Effector memory CD4-positive, alpha-beta T cell (primary cell): ENCODE results near the gene ACSM2A.
"Not testable (repeated sequence)": the region's sequence is repeated elsewhere in the genome, so short reads cannot be mapped to it uniquely, and the experiment has no call there.

Experiments used
- DNase-seq, 3 donors: peaks; one replicate each; pipeline ENCODE4 v3.0.0-alpha.2; 2020
- H3K27ac ChIP-seq: 2 replicates; pipeline ENCODE4 v1.7.0; 2013; ENCODE audit warnings: mild to moderate bottlenecking, low read length, moderate library complexity; ENCODE audit not compliant: insufficient read depth, poor library complexity, severe bottlenecking
- H3K27me3 ChIP-seq: replicated peaks from 2 replicates; pipeline ENCODE4 v1.7.0; 2013; ENCODE audit warnings: mild to moderate bottlenecking, low read length; ENCODE audit not compliant: insufficient read depth, control insufficient read depth, poor library complexity, severe bottlenecking
- H3K36me3 ChIP-seq: 2 replicates; pipeline ENCODE4 v1.7.0; 2013; ENCODE audit warnings: mild to moderate bottlenecking, low read length, moderate library complexity; ENCODE audit not compliant: control insufficient read depth, insufficient read depth
- H3K4me1 ChIP-seq: 2 replicates; pipeline ENCODE4 v1.7.0; 2013; ENCODE audit warnings: low read length, mild to moderate bottlenecking; ENCODE audit not compliant: control insufficient read depth, insufficient read depth, poor library complexity, severe bottlenecking
- H3K4me3 ChIP-seq: 2 replicates; pipeline ENCODE4 v1.7.0; 2013; ENCODE audit warnings: low read length, low read depth, mild to moderate bottlenecking; ENCODE audit not compliant: insufficient read depth, poor library complexity, severe bottlenecking
- H3K9me3 ChIP-seq: 2 replicates; pipeline ENCODE4 v1.7.0; 2013; ENCODE audit warnings: mild to moderate bottlenecking, low read length, moderate library complexity; ENCODE audit not compliant: control insufficient read depth

The ACSM2A gene

DNA sequence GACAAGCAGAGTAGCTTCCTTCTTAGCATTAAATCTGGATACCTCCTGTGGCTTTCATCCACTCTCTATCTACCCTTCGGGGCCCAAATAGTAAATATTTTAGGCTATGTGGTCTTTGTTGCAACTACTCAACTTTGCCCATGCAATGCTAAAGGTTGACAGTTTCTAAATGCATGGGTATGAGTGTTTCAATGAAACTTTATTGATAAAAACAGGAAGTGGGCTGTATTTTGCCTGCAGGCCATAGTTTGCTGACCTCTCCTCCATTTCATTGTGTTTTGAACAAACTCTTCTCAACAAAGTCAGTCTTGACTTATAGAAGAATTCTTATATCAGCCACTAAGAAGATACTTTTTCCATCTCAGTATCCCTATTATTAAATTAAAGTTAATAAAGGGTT is 34.1 kb downstream of the ACSM2A start:
- Histone ChIP-seq H3K36me3 (no peaks in the 10 kb centered on the region), H3K4me1 (no peaks in the 10 kb centered on the region), H3K27me3 (no peaks in the 10 kb centered on the region), H3K9me3 (no peaks in the 10 kb centered on the region), H3K27ac (no peak overlapping the region), H3K4me3 (no peak overlapping the region)
- no peak for DNase-seq

DNA sequence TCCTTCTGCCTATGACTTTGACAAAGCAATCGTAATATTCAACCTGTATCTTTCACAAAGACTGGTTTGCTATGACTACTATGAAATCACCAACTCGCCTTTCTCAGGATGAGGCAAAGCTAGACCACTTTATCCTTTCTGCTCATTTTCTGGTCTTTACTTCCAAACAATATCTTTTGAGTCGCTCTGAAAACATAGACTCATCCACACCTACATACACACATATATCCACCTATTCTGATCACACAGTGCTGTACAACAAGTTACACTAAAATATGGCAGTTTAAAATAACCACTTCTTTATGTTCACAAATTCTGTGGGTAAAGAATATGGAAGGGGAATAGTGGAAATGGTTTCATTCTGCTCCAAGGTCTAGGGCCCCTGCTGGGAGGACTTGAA is 39.7 kb downstream of the ACSM2A start:
- H3K27ac ChIP-seq, H3K9me3 ChIP-seq, H3K36me3 ChIP-seq, H3K4me3 ChIP-seq, DNase-seq, H3K4me1 ChIP-seq, H3K27me3 ChIP-seq: not testable (repeated sequence)

DNA sequence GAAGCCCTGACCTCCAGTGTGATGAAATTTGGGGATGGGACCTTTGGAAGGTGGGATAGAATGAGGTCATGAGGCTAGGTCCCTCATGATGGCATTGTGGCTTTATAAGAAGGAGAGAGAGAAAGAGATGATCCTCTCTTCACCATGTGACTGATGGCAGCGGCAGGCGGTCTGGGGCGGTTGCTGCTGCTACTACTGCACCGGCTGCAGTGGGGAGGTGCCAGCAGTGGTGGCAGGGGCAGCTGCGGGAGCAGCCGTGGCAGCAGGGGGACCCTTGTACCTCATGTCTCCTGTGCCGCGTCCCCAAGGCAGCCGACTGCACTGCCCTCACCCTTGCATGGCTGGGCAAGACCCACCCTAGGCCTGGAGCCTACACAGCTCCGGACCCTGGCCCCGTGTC is 40.1 kb downstream of the ACSM2A start:
- not testable (repeated sequence) for DNase-seq, H3K27ac ChIP-seq, H3K9me3 ChIP-seq, H3K4me1 ChIP-seq, H3K36me3 ChIP-seq, H3K4me3 ChIP-seq, H3K27me3 ChIP-seq

DNA sequence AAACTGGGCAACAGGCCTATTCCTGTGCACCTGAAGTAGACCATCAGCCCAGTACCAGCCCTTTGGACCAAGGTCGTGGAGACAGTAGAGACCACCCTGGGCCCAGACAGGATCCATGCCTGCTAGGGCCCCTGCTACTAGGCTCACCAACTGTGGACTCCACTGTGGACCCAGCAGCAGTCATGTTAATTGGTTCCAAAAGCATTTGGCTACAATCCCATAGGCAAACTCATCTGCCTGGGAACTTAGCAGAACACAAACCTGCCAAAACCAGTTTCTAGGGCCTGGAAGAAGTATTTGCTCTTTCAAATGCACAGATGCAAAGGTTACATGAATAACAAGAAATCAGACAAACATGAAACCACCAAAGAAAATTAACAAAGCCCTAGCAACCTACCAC is 53.1 kb downstream of the ACSM2A start:
- Histone ChIP-seq H3K27me3 (no peaks in the 10 kb centered on the region), H3K9me3 (no peaks in the 10 kb centered on the region), H3K27ac (no peak overlapping the region), H3K36me3 (no peaks in the 10 kb centered on the region), H3K4me1 (no peaks in the 10 kb centered on the region), H3K4me3 (no peak overlapping the region)
- no peak for DNase-seq

DNA sequence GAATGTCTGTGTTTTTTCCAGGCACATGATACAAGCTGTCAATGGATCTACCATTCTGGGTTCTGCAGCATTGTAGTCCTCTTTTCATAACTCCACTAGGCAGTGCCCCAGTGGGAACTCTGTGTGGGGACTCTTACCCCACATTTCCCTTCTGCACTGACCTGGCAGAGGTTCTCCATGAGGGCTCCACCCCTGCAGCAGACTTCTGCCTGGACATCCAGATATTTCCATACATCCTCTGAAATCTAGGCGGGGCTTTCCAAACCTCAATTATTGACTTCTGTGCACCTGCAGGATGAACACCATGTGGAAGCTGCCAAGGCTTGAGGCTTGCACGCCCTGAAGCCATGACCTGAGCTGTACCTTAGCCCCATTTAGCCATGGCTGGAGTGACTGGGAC is 56.0 kb downstream of the ACSM2A start:
- Histone ChIP-seq H3K4me1 (no peaks in the 10 kb centered on the region), H3K27ac (no peak overlapping the region), H3K36me3 (no peaks in the 10 kb centered on the region), H3K4me3 (no peak overlapping the region), H3K9me3 (no peaks in the 10 kb centered on the region), H3K27me3 (no peaks in the 10 kb centered on the region)
- DNase-seq: no peak

DNA sequence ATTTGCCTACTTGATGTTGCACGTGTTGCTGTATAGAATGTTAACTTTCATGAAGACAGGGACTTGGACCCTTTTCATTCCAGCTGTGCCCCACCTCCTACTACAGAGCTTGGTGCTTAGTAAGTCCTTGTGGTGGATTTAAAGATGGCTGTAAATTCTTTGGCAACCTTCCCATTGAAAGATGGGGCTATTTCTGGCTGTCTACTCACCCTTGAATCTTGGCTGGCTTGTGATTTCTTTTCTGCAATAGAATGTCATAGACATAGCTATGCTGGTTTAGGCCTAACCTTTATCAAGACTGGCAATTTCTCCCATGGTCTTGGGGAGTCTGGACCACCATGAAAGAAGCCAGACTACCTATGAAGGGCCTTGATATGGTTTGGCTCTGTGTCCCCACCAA is 59.0 kb downstream of the ACSM2A start:
- DNase-seq: no peak
- H3K27ac ChIP-seq: no peak overlapping the region
- H3K36me3 ChIP-seq: no peaks in the 10 kb centered on the region
- H3K4me3 ChIP-seq: no peak overlapping the region
- no peaks in the 10 kb centered on the region for H3K4me1 ChIP-seq
- H3K27me3 ChIP-seq: no peaks in the 10 kb centered on the region
- no peaks in the 10 kb centered on the region for H3K9me3 ChIP-seq

DNA sequence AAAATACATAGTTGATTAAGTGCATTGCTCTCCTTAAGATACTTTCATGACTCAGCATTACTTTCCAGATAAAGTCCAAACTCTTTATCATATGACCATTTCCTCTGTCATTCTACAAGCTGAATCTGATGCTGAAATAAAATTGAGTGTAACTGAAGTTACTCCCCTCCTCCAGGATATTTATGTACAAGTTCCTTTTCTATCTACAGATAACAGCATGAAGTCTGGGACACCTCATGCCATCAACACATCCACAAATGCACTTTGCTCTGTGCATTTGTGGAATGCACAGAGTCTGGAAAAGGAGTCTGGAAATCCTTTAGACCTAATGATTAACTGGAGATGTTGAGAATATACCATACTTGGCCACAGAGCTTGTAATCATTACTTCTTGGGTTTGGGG is 64.4 kb downstream of the ACSM2A start:
- no peak for DNase-seq
- Histone ChIP-seq H3K27me3 (no peaks in the 10 kb centered on the region), H3K4me3 (no peak overlapping the region), H3K36me3 (no peaks in the 10 kb centered on the region), H3K4me1 (no peaks in the 10 kb centered on the region), H3K9me3 (no peaks in the 10 kb centered on the region), H3K27ac (no peak overlapping the region)

DNA sequence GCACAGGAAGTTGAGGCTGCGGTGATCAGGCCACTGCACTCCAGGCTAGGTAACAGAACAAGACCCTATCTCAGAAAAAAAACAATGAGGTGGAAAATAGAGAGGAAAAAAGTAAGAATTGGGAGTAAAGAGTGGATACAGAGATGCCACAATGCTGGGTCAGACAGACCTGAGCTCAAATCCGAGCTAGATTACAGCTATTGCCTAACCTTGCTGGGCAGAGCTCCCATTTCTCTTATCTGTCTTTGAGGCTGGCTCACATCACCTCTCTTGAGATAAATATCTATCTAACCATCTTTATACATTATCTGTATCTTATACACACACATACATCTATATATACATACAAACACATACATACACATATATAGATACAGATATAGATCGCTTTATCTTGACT is 65.8 kb downstream of the ACSM2A start:
- DNase-seq: no peak
- no peak overlapping the region for H3K27ac ChIP-seq
- H3K36me3 ChIP-seq: no peaks in the 10 kb centered on the region
- H3K27me3 ChIP-seq: no peaks in the 10 kb centered on the region
- no peaks in the 10 kb centered on the region for H3K4me1 ChIP-seq
- H3K9me3 ChIP-seq: no peaks in the 10 kb centered on the region
- no peak overlapping the region for H3K4me3 ChIP-seq

DNA sequence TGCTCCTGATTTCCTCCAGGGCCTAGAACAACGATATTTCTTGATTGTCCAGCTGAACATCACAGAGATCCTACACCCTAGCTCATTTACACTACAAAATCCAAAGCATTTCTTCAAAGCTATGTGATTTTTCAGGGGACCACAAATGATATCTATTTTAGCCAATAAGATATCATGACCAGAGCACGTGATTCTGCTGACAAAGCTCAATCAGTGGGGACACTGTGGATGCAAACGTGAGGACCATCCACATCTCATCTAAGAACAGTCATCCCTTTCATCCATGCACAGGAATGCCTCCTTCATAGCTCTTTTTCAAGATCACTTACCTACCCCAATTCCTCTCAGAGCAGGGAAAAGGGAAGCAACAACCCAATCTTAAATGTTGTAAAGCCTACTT is 67.9 kb downstream of the ACSM2A start:
- H3K27me3 ChIP-seq: no peaks in the 10 kb centered on the region
- no peaks in the 10 kb centered on the region for H3K4me1 ChIP-seq
- H3K36me3 ChIP-seq: no peaks in the 10 kb centered on the region
- no peak for DNase-seq
- H3K9me3 ChIP-seq: no peaks in the 10 kb centered on the region
- H3K27ac ChIP-seq: no peak overlapping the region
- H3K4me3 ChIP-seq: no peak overlapping the region

DNA sequence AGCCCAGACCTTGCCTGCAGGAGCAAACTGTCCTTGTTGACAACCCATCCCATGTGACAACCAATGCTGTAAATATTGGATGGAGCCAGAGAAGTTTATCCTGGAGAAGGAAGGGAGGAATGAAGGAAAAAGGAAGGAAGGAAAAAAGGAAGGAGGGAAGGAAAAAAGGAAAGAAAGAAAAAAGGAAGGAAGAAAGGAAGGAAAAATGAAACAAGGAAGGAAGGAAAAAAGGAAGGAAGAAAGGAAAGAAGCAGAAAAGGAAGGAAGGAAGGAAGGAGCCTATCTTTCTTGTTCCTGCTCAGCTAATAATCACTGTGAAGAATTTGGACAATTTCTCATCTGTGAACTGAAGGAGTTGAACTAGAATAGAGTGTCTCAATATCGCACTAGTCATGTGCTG is 68.8 kb downstream of the ACSM2A start:
- Histone ChIP-seq H3K36me3 (no peaks in the 10 kb centered on the region), H3K4me3 (no peak overlapping the region), H3K9me3 (no peaks in the 10 kb centered on the region), H3K4me1 (no peaks in the 10 kb centered on the region), H3K27ac (no peak overlapping the region), H3K27me3 (no peaks in the 10 kb centered on the region)
- no peak for DNase-seq

DNA sequence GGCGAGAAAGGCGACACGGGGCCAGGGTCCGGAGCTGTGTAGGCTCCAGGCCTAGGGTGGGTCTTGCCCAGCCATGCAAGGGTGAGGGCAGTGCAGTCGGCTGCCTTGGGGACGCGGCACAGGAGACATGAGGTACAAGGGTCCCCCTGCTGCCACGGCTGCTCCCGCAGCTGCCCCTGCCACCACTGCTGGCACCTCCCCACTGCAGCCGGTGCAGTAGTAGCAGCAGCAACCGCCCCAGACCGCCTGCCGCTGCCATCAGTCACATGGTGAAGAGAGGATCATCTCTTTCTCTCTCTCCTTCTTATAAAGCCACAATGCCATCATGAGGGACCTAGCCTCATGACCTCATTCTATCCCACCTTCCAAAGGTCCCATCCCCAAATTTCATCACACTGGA is 80.5 kb downstream of the ACSM2A start:
- H3K4me3 ChIP-seq, H3K27ac ChIP-seq, H3K27me3 ChIP-seq, H3K36me3 ChIP-seq, DNase-seq, H3K4me1 ChIP-seq, H3K9me3 ChIP-seq: not testable (repeated sequence)
